Gastroesophageal sphincter (tissue), 3 donors: ENCODE data around the gene IVL.

ENCODE experiments used
- EP300 ChIP-seq: sonication (generic); formaldehyde crosslinking; IDR thresholded peaks from one replicate; pipeline ENCODE4 v1.6.1; 2017; ENCODE audit warnings: antibody characterized with exemption, mild to moderate bottlenecking
- POLR2A ChIP-seq, 2 donors: fragments of 450-650 bp; IDR thresholded peaks; one replicate each; pipeline ENCODE4 v1.6.1; 2017; ENCODE audit warnings: antibody characterized with exemption in 2 of 2, mild to moderate bottlenecking in 2 of 2, moderate library complexity in 1 of 2
- POLR2AphosphoS5 ChIP-seq: sonication (generic); formaldehyde crosslinking; IDR thresholded peaks from one replicate; pipeline ENCODE4 v1.6.1; 2017; ENCODE audit warnings: antibody characterized with exemption
- TF ChIP-seq, protein P1 (sequence below), 4 experiments: fragments of 200-600 bp in 2 of 4; fragments of 450-650 bp in 2 of 4; sonication (generic) in 1 of 4; IDR thresholded peaks; one replicate each; pipeline ENCODE4 v1.5.1; 2017 to 2019; ENCODE audit warnings: antibody characterized with exemption in 4 of 4, mild to moderate bottlenecking in 2 of 4, moderate library complexity in 2 of 4

DNA sequence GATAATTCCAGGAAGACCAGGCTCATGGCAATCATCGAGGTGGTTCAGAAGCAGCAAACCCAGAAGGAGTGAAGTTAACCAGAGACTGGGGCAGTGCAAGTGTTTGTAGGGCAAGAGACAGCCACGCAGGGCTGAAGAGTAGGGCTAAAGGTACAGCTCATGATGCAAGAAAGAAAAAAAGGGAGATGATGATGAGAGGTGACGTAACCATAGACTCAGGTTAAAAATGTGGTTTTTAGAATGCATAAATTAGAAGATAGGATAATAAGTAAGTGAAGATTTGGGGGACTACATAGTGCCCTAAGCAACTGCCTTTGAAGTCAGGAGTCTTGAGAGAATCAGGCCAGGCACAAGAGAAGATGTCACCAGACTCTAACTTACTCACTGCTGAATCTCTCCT, 48.2 kb upstream of the IVL start:
- TF ChIP-seq, protein P1, sequence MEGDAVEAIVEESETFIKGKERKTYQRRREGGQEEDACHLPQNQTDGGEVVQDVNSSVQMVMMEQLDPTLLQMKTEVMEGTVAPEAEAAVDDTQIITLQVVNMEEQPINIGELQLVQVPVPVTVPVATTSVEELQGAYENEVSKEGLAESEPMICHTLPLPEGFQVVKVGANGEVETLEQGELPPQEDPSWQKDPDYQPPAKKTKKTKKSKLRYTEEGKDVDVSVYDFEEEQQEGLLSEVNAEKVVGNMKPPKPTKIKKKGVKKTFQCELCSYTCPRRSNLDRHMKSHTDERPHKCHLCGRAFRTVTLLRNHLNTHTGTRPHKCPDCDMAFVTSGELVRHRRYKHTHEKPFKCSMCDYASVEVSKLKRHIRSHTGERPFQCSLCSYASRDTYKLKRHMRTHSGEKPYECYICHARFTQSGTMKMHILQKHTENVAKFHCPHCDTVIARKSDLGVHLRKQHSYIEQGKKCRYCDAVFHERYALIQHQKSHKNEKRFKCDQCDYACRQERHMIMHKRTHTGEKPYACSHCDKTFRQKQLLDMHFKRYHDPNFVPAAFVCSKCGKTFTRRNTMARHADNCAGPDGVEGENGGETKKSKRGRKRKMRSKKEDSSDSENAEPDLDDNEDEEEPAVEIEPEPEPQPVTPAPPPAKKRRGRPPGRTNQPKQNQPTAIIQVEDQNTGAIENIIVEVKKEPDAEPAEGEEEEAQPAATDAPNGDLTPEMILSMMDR (IDR thresholded peaks at IDR 0.05) = no peak
- TF ChIP-seq EP300 = no peak
- no peak for TF ChIP-seq POLR2AphosphoS5
- TF ChIP-seq POLR2A (IDR thresholded peaks at IDR 0.05) = no peak
